GM23338 (cell line): Measurements from ENCODE around the gene TBRG4.

Source experiments
- EZH2 ChIP-seq: fragments of 200-600 bp; sonication (generic); IDR thresholded peaks from one replicate; pipeline ENCODE4 v1.8.0; 2017; ENCODE audit warnings: antibody characterized with exemption, mild to moderate bottlenecking, low read depth; ENCODE audit not compliant: unreplicated experiment
- EZH2phosphoT487 ChIP-seq: fragments of 200-600 bp; sonication (generic); IDR thresholded peaks from one replicate; pipeline ENCODE4 v1.8.1; 2018; ENCODE audit warnings: antibody characterized with exemption; ENCODE audit not compliant: unreplicated experiment
- POLR2AphosphoS5 ChIP-seq: IDR thresholded peaks from 2 replicates; pipeline ENCODE4 v1.6.1; 2016; ENCODE audit warnings: antibody characterized with exemption, low read depth
- STAT1 ChIP-seq: IDR thresholded peaks from one replicate; pipeline ENCODE4 v1.6.1; 2016; ENCODE audit warnings: antibody characterized with exemption; ENCODE audit not compliant: unreplicated experiment
- TF ChIP-seq, protein P1 (sequence below), 2 experiments: fragments of 200-600 bp in 1 of 2; sonication (generic) in 1 of 2; conservative IDR thresholded peaks; 2 replicates each; pipeline versions ENCODE4 v1.5.1 to v1.6.1; 2016 to 2017; ENCODE audit warnings: antibody characterized with exemption in 2 of 2, low read depth in 2 of 2, mild to moderate bottlenecking in 2 of 2, moderate library complexity in 1 of 2
- TF ChIP-seq, protein P2 (sequence below): IDR thresholded peaks from 2 replicates; pipeline ENCODE4 v1.6.1; 2016; ENCODE audit warnings: antibody characterized with exemption

DNA sequence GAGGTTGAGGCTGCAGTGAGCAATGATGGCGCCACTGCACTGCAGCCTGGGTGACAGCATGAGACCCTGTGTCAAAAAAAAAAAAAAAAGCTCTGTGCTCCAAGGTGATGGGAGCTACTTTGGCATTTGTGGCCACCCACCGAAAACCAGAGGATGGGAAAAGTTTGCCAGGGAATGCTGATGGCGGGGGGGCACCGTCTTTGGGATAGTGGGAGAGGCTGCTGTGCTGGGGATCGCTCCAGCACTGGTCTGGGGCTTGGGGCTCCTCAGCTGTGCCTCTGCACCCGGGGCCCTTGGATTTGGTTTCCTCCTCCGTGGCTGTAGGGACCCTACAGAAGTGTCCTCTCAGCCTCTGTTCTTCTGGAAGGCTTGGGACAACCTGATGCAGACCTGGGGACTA is 34.4 kb upstream of the TBRG4 start:
- TF ChIP-seq, protein P1, sequence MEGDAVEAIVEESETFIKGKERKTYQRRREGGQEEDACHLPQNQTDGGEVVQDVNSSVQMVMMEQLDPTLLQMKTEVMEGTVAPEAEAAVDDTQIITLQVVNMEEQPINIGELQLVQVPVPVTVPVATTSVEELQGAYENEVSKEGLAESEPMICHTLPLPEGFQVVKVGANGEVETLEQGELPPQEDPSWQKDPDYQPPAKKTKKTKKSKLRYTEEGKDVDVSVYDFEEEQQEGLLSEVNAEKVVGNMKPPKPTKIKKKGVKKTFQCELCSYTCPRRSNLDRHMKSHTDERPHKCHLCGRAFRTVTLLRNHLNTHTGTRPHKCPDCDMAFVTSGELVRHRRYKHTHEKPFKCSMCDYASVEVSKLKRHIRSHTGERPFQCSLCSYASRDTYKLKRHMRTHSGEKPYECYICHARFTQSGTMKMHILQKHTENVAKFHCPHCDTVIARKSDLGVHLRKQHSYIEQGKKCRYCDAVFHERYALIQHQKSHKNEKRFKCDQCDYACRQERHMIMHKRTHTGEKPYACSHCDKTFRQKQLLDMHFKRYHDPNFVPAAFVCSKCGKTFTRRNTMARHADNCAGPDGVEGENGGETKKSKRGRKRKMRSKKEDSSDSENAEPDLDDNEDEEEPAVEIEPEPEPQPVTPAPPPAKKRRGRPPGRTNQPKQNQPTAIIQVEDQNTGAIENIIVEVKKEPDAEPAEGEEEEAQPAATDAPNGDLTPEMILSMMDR (conservative IDR thresholded peaks at IDR 0.05; ENCODE audit: low read depth in 2 of 2), result no peak
- TF ChIP-seq EZH2 (no peak), POLR2AphosphoS5 (no peak), EZH2phosphoT487 (no peak), STAT1 (no peak)
- TF ChIP-seq, protein P2, sequence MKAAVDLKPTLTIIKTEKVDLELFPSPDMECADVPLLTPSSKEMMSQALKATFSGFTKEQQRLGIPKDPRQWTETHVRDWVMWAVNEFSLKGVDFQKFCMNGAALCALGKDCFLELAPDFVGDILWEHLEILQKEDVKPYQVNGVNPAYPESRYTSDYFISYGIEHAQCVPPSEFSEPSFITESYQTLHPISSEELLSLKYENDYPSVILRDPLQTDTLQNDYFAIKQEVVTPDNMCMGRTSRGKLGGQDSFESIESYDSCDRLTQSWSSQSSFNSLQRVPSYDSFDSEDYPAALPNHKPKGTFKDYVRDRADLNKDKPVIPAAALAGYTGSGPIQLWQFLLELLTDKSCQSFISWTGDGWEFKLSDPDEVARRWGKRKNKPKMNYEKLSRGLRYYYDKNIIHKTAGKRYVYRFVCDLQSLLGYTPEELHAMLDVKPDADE, result no peak
